Colonic mucosa (tissue), 4 donors: ENCODE data around the gene BZW2. TPM values are rescaled to one million over a fixed set of nuclear protein-coding genes. Genes with fewer than 3 reads are reported as not detected.

Experiments
- DNase-seq: peaks from one replicate; pipeline ENCODE4 v3.0.0-alpha.2; 2020
- H3K27ac ChIP-seq: fragments of 200-600 bp; one replicate; pipeline ENCODE4 v1.8.0; 2021
- H3K27me3 ChIP-seq: fragments of 200-600 bp; one replicate; pipeline ENCODE4 v1.8.0; 2021
- H3K36me3 ChIP-seq: fragments of 200-600 bp; one replicate; pipeline ENCODE4 v1.8.0; 2021
- H3K4me1 ChIP-seq: fragments of 200-600 bp; one replicate; pipeline ENCODE4 v1.8.0; 2021; ENCODE audit warnings: mild to moderate bottlenecking
- H3K4me3 ChIP-seq: fragments of 200-600 bp; one replicate; pipeline ENCODE4 v1.8.0; 2021
- H3K9ac ChIP-seq, 2 donors: one replicate each; pipeline ENCODE4 v1.7.0; 2013; ENCODE audit warnings: control low read depth in 2 of 2, low read depth in 2 of 2, low read length in 2 of 2
- H3K9me3 ChIP-seq: fragments of 200-600 bp; one replicate; pipeline ENCODE4 v1.8.0; 2021
- intact Hi-C: fragments of 100-400 bp; cut with DNase I; formaldehyde crosslinking; loops from one replicate; pipeline ENCODE4 v1.14.1; 2022
- total RNA-seq, 2 donors: library from RNA; stranded (reverse); fragmentation: NEBNext Ultra II Directional in 1 of 2; extraction: Animal tissue kit (Norgen Biotek cat#: 25700) in 1 of 2; gene quantifications; one replicate each; pipeline ENCODE4 v1.2.1, GENCODE V29; 2021
- TF ChIP-seq, protein P1 (sequence below): fragments of 200-600 bp; IDR thresholded peaks from one replicate; pipeline ENCODE4 v1.8.0; 2022; ENCODE audit warnings: antibody characterized with exemption, mild to moderate bottlenecking
- donor health status: healthy.
- donor health status: DM: no; HTN: no; CAD: no.
- donor health status: DM: no; HTN: no; CAD: no.

The BZW2 gene
- total RNA-seq, 2 donors from 2014 or later, result 56.1 to 73.8 TPM

DNA sequence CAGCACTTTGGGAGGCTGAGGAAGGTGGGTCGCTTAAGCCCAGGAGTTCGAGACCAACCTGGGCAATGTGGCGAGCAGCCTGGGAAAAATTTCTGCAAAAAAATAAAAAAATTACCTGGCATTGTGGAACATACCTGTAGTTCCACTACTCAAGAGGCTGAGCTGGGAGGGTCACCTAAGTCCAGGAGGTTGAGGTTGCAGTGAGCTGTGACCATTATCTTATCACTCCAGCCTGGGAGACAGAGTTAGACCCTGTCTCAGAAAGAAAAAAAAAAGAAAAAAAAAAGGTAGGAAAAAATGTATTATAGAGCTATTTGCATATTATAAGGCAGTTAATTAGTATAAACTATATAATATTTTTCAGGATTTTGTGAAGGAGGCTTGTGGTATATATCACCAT is 96.6 kb downstream of the BZW2 start:
- no peaks in the 10 kb centered on the region for H3K4me1 ChIP-seq
- intact Hi-C loops, result no loop called here
- H3K9ac ChIP-seq, result no peak overlapping the region
- H3K9me3 ChIP-seq, result no peaks in the 10 kb centered on the region
- TF ChIP-seq, protein P1, sequence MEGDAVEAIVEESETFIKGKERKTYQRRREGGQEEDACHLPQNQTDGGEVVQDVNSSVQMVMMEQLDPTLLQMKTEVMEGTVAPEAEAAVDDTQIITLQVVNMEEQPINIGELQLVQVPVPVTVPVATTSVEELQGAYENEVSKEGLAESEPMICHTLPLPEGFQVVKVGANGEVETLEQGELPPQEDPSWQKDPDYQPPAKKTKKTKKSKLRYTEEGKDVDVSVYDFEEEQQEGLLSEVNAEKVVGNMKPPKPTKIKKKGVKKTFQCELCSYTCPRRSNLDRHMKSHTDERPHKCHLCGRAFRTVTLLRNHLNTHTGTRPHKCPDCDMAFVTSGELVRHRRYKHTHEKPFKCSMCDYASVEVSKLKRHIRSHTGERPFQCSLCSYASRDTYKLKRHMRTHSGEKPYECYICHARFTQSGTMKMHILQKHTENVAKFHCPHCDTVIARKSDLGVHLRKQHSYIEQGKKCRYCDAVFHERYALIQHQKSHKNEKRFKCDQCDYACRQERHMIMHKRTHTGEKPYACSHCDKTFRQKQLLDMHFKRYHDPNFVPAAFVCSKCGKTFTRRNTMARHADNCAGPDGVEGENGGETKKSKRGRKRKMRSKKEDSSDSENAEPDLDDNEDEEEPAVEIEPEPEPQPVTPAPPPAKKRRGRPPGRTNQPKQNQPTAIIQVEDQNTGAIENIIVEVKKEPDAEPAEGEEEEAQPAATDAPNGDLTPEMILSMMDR, result no peak
- no peaks in the 10 kb centered on the region for H3K36me3 ChIP-seq
- no peaks in the 10 kb centered on the region for H3K27me3 ChIP-seq
- H3K27ac ChIP-seq, result no peak overlapping the region
- H3K4me3 ChIP-seq, result no peak overlapping the region
- DNase-seq, result no peak

DNA sequence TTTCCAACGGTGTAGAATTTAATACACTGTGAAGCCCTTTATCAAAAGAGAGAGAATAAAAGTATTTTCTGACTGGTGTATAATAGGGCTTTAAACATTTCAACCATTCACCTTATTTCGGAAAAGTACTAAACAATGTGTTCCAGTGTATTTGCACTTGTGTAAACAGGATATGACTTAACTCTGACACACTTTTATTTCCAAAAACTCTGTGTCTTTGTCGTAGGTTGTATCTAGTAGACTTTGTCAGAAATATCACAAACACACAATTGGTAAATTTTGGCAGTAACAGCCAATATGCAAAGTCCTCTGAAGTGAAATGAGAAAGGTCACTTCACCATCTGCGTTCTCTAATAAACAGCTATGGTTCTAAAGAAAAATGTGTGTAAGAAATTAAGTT is 97.3 kb downstream of the BZW2 start:
- no peaks in the 10 kb centered on the region for H3K4me1 ChIP-seq
- TF ChIP-seq, protein P1, result no peak
- DNase-seq, result no peak
- intact Hi-C loops, result no loop called here
- H3K27ac ChIP-seq, result no peak overlapping the region
- no peaks in the 10 kb centered on the region for H3K9me3 ChIP-seq
- H3K27me3 ChIP-seq, result no peaks in the 10 kb centered on the region
- no peak overlapping the region for H3K9ac ChIP-seq
- H3K4me3 ChIP-seq, result no peak overlapping the region
- no peaks in the 10 kb centered on the region for H3K36me3 ChIP-seq

DNA sequence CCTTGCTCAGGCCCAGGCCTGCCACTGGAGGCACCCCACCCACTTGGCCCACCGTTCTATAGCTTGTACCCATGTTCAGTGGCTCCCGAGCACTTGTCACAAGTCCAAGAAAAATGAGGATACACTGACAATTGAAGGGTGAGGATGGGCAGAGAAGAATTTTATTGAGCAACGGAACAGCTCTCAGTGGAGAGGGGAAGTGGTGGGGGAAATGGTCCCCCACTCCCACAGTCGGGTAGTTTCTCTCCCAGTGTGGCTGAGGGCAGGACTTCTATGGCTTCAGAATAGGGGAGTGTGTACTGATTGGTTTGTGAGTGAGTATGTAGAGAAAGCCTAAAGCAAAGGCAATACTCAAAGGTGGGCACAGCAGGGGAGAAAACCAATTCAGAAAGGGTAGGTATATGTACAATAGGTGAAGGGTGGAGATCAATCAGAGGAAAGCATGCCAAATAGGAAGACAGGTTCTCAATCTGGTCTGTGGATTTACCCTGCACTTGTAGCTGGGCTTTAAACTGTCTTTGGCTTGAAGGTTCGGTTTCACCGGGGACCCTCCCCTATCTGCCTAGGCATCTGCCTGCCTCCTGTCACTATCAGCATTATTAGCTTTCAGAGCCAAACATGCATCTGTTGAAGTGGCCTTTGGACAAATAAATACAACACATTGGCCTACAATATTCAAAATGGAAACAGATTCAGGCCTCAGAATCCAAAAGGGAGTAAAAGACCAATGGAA is 98.7 kb downstream of the BZW2 start:
- Histone ChIP-seq H3K9ac (no peak overlapping the region), H3K27ac (no peak overlapping the region), H3K27me3 (no peaks in the 10 kb centered on the region), H3K4me3 (no peak overlapping the region), H3K4me1 (no peaks in the 10 kb centered on the region), H3K36me3 (no peaks in the 10 kb centered on the region), H3K9me3 (no peaks in the 10 kb centered on the region)
- DNase-seq, result no peak
- intact Hi-C loops, result no loop called here
- TF ChIP-seq, protein P1, result no peak

DNA sequence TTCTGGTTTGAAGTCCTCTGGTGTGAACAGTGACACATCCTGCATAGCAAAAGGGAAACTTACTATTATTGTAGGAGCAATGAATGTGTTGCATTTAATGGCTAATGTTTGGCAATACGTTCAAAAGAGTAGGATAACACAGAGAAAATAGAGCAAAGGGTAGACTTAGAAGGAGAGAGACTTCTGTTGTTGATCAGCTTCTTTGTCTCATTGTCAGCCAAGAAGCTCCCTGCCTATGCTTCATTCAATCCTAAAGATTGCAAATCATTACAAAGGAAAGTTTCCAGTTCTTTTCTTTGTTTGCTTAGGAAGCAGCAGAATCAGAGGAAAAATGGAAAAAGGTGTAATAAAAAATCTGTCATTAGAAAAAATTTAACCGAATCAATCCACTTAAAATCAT is 99.7 kb downstream of the BZW2 start:
- intact Hi-C loops, result no loop called here
- TF ChIP-seq, protein P1, result no peak
- no peaks in the 10 kb centered on the region for H3K9me3 ChIP-seq
- H3K27ac ChIP-seq, result no peak overlapping the region
- no peaks in the 10 kb centered on the region for H3K4me1 ChIP-seq
- no peak overlapping the region for H3K9ac ChIP-seq
- DNase-seq, result no peak
- no peaks in the 10 kb centered on the region for H3K36me3 ChIP-seq
- no peak overlapping the region for H3K4me3 ChIP-seq
- H3K27me3 ChIP-seq, result no peaks in the 10 kb centered on the region

DNA sequence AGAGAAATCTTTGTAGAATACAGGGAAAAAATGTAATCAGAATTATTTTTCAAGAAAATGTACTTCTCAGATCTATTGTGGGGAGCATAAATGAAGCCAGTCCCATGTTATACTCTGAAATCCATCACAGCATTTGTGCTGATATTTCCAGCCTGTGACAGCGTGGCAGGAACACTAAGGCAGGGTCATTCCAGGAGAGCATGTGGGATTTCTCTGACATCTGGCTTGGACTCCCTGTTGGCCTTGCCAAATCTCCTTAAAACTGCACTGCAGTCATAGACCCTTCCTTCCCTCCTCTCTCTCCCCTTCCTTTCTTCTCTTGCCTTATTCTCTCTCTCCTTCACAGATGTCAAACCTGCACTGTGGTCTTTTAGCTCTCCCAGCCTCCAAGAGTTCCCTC is 101.1 kb downstream of the BZW2 start:
- no peak for DNase-seq
- Histone ChIP-seq H3K27me3 (no peaks in the 10 kb centered on the region), H3K9ac (no peak overlapping the region), H3K27ac (no peak overlapping the region), H3K9me3 (no peaks in the 10 kb centered on the region), H3K36me3 (no peaks in the 10 kb centered on the region), H3K4me1 (no peaks in the 10 kb centered on the region), H3K4me3 (no peak overlapping the region)
- intact Hi-C loops, result no loop called here
- TF ChIP-seq, protein P1, result no peak
